Right lobe of liver (tissue), 4 donors: ENCODE results near the gene ANO4.

Source experiments
- POLR2A ChIP-seq: fragments of 450-650 bp; IDR thresholded peaks from one replicate; pipeline ENCODE4 v1.6.1; 2017; ENCODE audit warnings: antibody characterized with exemption, mild to moderate bottlenecking
- TF ChIP-seq, protein P1 (sequence below), 4 donors: fragments of 200-600 bp in 3 of 4; fragments of 450-650 bp in 1 of 4; IDR thresholded peaks; one replicate each; pipeline versions ENCODE4 v1.5.1 to v1.8.0; 2016 to 2022; ENCODE audit warnings: antibody characterized with exemption in 4 of 4, mild to moderate bottlenecking in 2 of 4
- donor health status: DM: no; HTN: no; CAD: no.
- donor health status: DM: no; HTN: no; CAD: no.
- donor health status: DM: no; HTN: yes; CAD: no.

DNA sequence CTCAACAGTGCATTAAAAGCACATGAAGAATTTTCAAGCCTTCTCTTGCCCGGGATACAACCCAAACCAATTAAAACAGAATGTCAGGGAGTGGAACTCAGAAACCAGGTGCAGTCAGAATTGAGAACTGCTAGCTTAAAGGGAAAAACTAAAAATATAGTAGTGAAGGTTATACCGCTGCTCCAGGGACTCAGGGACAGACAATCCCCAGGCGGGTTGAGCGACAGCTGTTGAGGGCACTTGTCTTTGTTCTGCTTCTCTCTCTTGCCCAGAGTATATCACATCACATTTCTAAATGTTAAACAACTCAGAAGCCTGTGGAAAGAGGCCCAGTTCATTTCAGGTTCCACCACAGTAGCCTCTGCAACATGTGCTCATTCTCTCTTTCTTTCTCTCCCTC, 322.3 kb downstream of the ANO4 start:
- TF ChIP-seq POLR2A: no peak
- TF ChIP-seq, protein P1, sequence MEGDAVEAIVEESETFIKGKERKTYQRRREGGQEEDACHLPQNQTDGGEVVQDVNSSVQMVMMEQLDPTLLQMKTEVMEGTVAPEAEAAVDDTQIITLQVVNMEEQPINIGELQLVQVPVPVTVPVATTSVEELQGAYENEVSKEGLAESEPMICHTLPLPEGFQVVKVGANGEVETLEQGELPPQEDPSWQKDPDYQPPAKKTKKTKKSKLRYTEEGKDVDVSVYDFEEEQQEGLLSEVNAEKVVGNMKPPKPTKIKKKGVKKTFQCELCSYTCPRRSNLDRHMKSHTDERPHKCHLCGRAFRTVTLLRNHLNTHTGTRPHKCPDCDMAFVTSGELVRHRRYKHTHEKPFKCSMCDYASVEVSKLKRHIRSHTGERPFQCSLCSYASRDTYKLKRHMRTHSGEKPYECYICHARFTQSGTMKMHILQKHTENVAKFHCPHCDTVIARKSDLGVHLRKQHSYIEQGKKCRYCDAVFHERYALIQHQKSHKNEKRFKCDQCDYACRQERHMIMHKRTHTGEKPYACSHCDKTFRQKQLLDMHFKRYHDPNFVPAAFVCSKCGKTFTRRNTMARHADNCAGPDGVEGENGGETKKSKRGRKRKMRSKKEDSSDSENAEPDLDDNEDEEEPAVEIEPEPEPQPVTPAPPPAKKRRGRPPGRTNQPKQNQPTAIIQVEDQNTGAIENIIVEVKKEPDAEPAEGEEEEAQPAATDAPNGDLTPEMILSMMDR (IDR thresholded peaks at IDR 0.05): no peak
